Tibial nerve (tissue), 4 donors: ENCODE data around the gene TTYH1. TPM values are rescaled to one million over a fixed set of nuclear protein-coding genes. Genes with fewer than 3 reads are reported as not detected.
"Not testable (repeated sequence)": the region's sequence is repeated elsewhere in the genome, so short reads cannot be mapped to it uniquely, and the experiment has no call there.

Experiments
- DNase-seq, 2 donors: peaks; one replicate each; pipeline ENCODE4 v3.0.0-alpha.2; 2019; ENCODE audit warnings: low spot score in 2 of 2
- H3K27ac ChIP-seq, 4 donors: fragments of 200-600 bp; sonication (generic) in 3 of 4; one replicate each; pipeline ENCODE4 v1.5.1; 2017 to 2019; ENCODE audit warnings: mild to moderate bottlenecking in 1 of 4
- H3K27me3 ChIP-seq, 2 donors: fragments of 200-600 bp; sonication (generic) in 1 of 2; one replicate each; pipeline versions ENCODE4 v1.5.1 to v1.6.0; 2017 to 2019
- H3K36me3 ChIP-seq, 3 donors: fragments of 200-600 bp; sonication (generic); one replicate each; pipeline ENCODE4 v1.5.1; 2018 to 2019
- H3K4me1 ChIP-seq, 4 donors: fragments of 200-600 bp; sonication (generic) in 3 of 4; one replicate each; pipeline ENCODE4 v1.5.1; 2017 to 2019
- H3K4me3 ChIP-seq, 4 donors: fragments of 200-600 bp; sonication (generic) in 3 of 4; one replicate each; pipeline ENCODE4 v1.5.1; 2017 to 2019; ENCODE audit warnings: mild to moderate bottlenecking in 1 of 4, moderate library complexity in 1 of 4
- H3K9me3 ChIP-seq, 4 donors: fragments of 200-600 bp; sonication (generic) in 3 of 4; one replicate each; pipeline ENCODE4 v1.5.1; 2017 to 2019
- CTCF ChIP-seq, 5 experiments: fragments of 200-600 bp in 3 of 5; fragments of 450-650 bp in 2 of 5; sonication (generic) in 3 of 5; IDR thresholded peaks; one replicate each; pipeline ENCODE4 v1.5.1; 2016 to 2019; ENCODE audit warnings: antibody characterized with exemption in 5 of 5, mild to moderate bottlenecking in 3 of 5, moderate library complexity in 2 of 5
- EP300 ChIP-seq, 2 donors: sonication (generic); formaldehyde crosslinking; IDR thresholded peaks; one replicate each; pipeline ENCODE4 v1.6.1; 2017; ENCODE audit warnings: antibody characterized with exemption in 2 of 2, mild to moderate bottlenecking in 1 of 2
- POLR2A ChIP-seq, 2 donors: fragments of 450-650 bp; IDR thresholded peaks; one replicate each; pipeline ENCODE4 v1.6.1; 2017; ENCODE audit warnings: antibody characterized with exemption in 2 of 2, mild to moderate bottlenecking in 2 of 2, moderate library complexity in 2 of 2
- WGBS, 2 donors: methylation state at CpG; one replicate each; pipeline ENCODE4 v1.1.5; 2018; 5-methylcytosine and 5-hydroxymethylcytosine counted together
- total RNA-seq, 4 donors: library from RNA; depleted of rRNA; stranded (reverse); fragments of >200 nt; gene quantifications; one replicate each; pipeline ENCODE4 v1.1.0, GENCODE V29; 2016

The TTYH1 gene
- 10 to 100 TPM; 21.0 to 50.0 (median 34.9) TPM for total RNA-seq

- Histone ChIP-seq H3K4me3 (peak within 1 kb of the TSS; percentile 21 to 62 (median 53)), H3K4me1 (peaks cover 0 to 42% (median 8%) of the 10 kb centered on the region in 4 donors), H3K9me3 (no peaks in the 10 kb centered on the region), H3K27ac (peak within 1 kb of the TSS; percentile 56 to 90 (median 69)), H3K27me3 (peaks cover 0 to 52% of the 10 kb centered on the region in 2 donors), H3K36me3 (no peaks in the 10 kb centered on the region)
- WGBS, 2 donors: 0 to 2% methylated on average over 18 to 48 of the region's 68 CpGs
- peak in 4 of 5 experiments; percentile 40 to 78 (median 61) for TF ChIP-seq CTCF (IDR thresholded peaks at IDR 0.05)
- no peak for TF ChIP-seq EP300 (IDR thresholded peaks at IDR 0.05)
- peak in 1 of 2 donors; percentile 7 for TF ChIP-seq POLR2A (IDR thresholded peaks at IDR 0.05)
- no peak for DNase-seq
These were observed at the start of gene TTYH1 for GRCh38 chr19:54415208-54415900. Gene TTYH1 (plus strand): TSS chr19:54415464. CDS start chr19:54415553, 89 bp downstream.

- H3K27me3 ChIP-seq, H3K36me3 ChIP-seq, H3K4me3 ChIP-seq, H3K9me3 ChIP-seq, H3K4me1 ChIP-seq, H3K27ac ChIP-seq, DNase-seq: not testable (repeated sequence)
- 87 to 88% methylated on average over 13 of the region's 13 CpGs for WGBS, 2 donors
These were observed 49.5 kb upstream of the TTYH1 start for GRCh38 chr19:54365798-54366197.

- H3K4me3 ChIP-seq: no peak overlapping the region
- no peak for DNase-seq
- no peaks in the 10 kb centered on the region for H3K27me3 ChIP-seq
- TF ChIP-seq CTCF (IDR thresholded peaks at IDR 0.05): no peak
- no peak for TF ChIP-seq EP300 (IDR thresholded peaks at IDR 0.05)
- TF ChIP-seq POLR2A (IDR thresholded peaks at IDR 0.05): no peak
- H3K9me3 ChIP-seq: no peaks in the 10 kb centered on the region
- H3K27ac ChIP-seq: no peak overlapping the region
- no peaks in the 10 kb centered on the region for H3K36me3 ChIP-seq
- no peaks in the 10 kb centered on the region for H3K4me1 ChIP-seq
- WGBS, 2 donors: 53 to 55% methylated on average over 6 of the region's 6 CpGs
These were observed 48.5 kb upstream of the TTYH1 start for GRCh38 chr19:54366811-54367210.

GRCh38 chr19:54369082-54369687 is 46.1 kb upstream of the TTYH1 start:
- Histone ChIP-seq H3K36me3 (no peaks in the 10 kb centered on the region), H3K4me1 (no peaks in the 10 kb centered on the region), H3K27ac (peak overlapping the region in 1 of 4 donors; percentile 55), H3K4me3 (peak overlapping the region in 2 of 4 donors; percentile 3 to 15), H3K9me3 (no peaks in the 10 kb centered on the region), H3K27me3 (no peaks in the 10 kb centered on the region)
- DNase-seq: no peak
- 47 to 49% methylated on average over 8 of the region's 8 CpGs for WGBS, 2 donors
- TF ChIP-seq EP300 (IDR thresholded peaks at IDR 0.05) (no peak), POLR2A (IDR thresholded peaks at IDR 0.05) (no peak), CTCF (IDR thresholded peaks at IDR 0.05) (no peak)

- H3K36me3 ChIP-seq, H3K27me3 ChIP-seq, H3K4me1 ChIP-seq, H3K9me3 ChIP-seq, DNase-seq, H3K27ac ChIP-seq: not testable (repeated sequence)
- 66 to 75% methylated on average over 9 to 14 of the region's 19 CpGs for WGBS, 2 donors
- H3K4me3 ChIP-seq: peak overlapping the region in 2 of 4 donors; percentile 3 to 15
These were observed 45.4 kb upstream of the TTYH1 start for GRCh38 chr19:54369688-54370433.

- not testable (repeated sequence) for H3K4me3 ChIP-seq, H3K27ac ChIP-seq, H3K4me1 ChIP-seq, DNase-seq, H3K9me3 ChIP-seq, H3K27me3 ChIP-seq, H3K36me3 ChIP-seq
- 63 to 75% methylated on average over 7 to 8 of the region's 10 CpGs for WGBS, 2 donors
These were observed 44.8 kb upstream of the TTYH1 start for GRCh38 chr19:54370434-54370796.

- H3K4me3 ChIP-seq, H3K9me3 ChIP-seq, H3K36me3 ChIP-seq, H3K27me3 ChIP-seq, H3K27ac ChIP-seq, DNase-seq, H3K4me1 ChIP-seq: not testable (repeated sequence)
- WGBS, 2 donors: 64 to 65% methylated on average over 5 of the region's 5 CpGs
These were observed 43.8 kb upstream of the TTYH1 start for GRCh38 chr19:54371453-54371852.
